ENCODE data around the gene PTPRN2.

Gene PTPRN2

GRCh38 chr7:157644946-157645345, 942.7 kb downstream of the PTPRN2 start:
- no peaks in the 10 kb centered on the region for H3K36me3 ChIP-seq (ENCODE audit: control insufficient read depth, insufficient read depth, low read length)
- peaks cover 25% of the 10 kb centered on the region for H3K9me3 ChIP-seq (ENCODE audit: control insufficient read depth, insufficient read depth, low read depth, low read length)
- no peak overlapping the region for H3K9ac ChIP-seq (ENCODE audit: low read length)
- H3K4me3 ChIP-seq (ENCODE audit: low read depth, low read length), result no peak overlapping the region
- H3K4me1 ChIP-seq (ENCODE audit: control insufficient read depth, insufficient read depth, low read length), result no peaks in the 10 kb centered on the region
- no peak overlapping the region for H3K27ac ChIP-seq (ENCODE audit: low read depth, low read length)
- H3K27me3 ChIP-seq (ENCODE audit: control insufficient read depth, insufficient read depth, low read length), result no peaks in the 10 kb centered on the region; the same call in 1 of the 2 replicates

- peaks cover 2% of the 10 kb centered on the region; the same call in 1 of the 2 replicates for H3K27me3 ChIP-seq (ENCODE audit: control insufficient read depth, insufficient read depth, low read length)
- H3K4me3 ChIP-seq (ENCODE audit: low read depth, low read length), result no peak overlapping the region
- no peaks in the 10 kb centered on the region for H3K36me3 ChIP-seq (ENCODE audit: control insufficient read depth, insufficient read depth, low read length)
- no peak overlapping the region for H3K9ac ChIP-seq (ENCODE audit: low read length)
- peaks cover 32% of the 10 kb centered on the region for H3K9me3 ChIP-seq (ENCODE audit: control insufficient read depth, insufficient read depth, low read depth, low read length)
- no peak overlapping the region for H3K27ac ChIP-seq (ENCODE audit: low read depth, low read length)
- no peaks in the 10 kb centered on the region for H3K4me1 ChIP-seq (ENCODE audit: control insufficient read depth, insufficient read depth, low read length)
Measured at GRCh38 chr7:157643525-157643970, 944.1 kb downstream of the PTPRN2 start.

- H3K9ac ChIP-seq (ENCODE audit: low read length), result no peak overlapping the region
- no peak overlapping the region for H3K4me3 ChIP-seq (ENCODE audit: low read depth, low read length)
- no peaks in the 10 kb centered on the region for H3K4me1 ChIP-seq (ENCODE audit: control insufficient read depth, insufficient read depth, low read length)
- no peaks in the 10 kb centered on the region for H3K36me3 ChIP-seq (ENCODE audit: control insufficient read depth, insufficient read depth, low read length)
- H3K27me3 ChIP-seq (ENCODE audit: control insufficient read depth, insufficient read depth, low read length), result peaks cover 16% of the 10 kb centered on the region; the same call in 1 of the 2 replicates
- peaks cover 32% of the 10 kb centered on the region for H3K9me3 ChIP-seq (ENCODE audit: control insufficient read depth, insufficient read depth, low read depth, low read length)
- no peak overlapping the region for H3K27ac ChIP-seq (ENCODE audit: low read depth, low read length)
Measured at GRCh38 chr7:157641866-157642265, 945.8 kb downstream of the PTPRN2 start.

- Histone ChIP-seq H3K36me3 (ENCODE audit: control insufficient read depth, insufficient read depth, low read length) (no peaks in the 10 kb centered on the region), H3K27ac (ENCODE audit: low read depth, low read length) (no peak overlapping the region), H3K9ac (ENCODE audit: low read length) (no peak overlapping the region), H3K9me3 (ENCODE audit: control insufficient read depth, insufficient read depth, low read depth, low read length) (peaks cover 28% of the 10 kb centered on the region), H3K4me3 (ENCODE audit: low read depth, low read length) (no peak overlapping the region), H3K4me1 (ENCODE audit: control insufficient read depth, insufficient read depth, low read length) (no peaks in the 10 kb centered on the region), H3K27me3 (ENCODE audit: control insufficient read depth, insufficient read depth, low read length) (peaks cover 25% of the 10 kb centered on the region; the same call in 1 of the 2 replicates)
Measured at GRCh38 chr7:157640144-157640543, 947.5 kb downstream of the PTPRN2 start.

- Histone ChIP-seq H3K27ac (ENCODE audit: low read depth, low read length) (no peak overlapping the region), H3K36me3 (ENCODE audit: control insufficient read depth, insufficient read depth, low read length) (no peaks in the 10 kb centered on the region), H3K4me3 (ENCODE audit: low read depth, low read length) (no peak overlapping the region), H3K4me1 (ENCODE audit: control insufficient read depth, insufficient read depth, low read length) (no peaks in the 10 kb centered on the region), H3K9ac (ENCODE audit: low read length) (no peak overlapping the region), H3K27me3 (ENCODE audit: control insufficient read depth, insufficient read depth, low read length) (peaks cover 40% of the 10 kb centered on the region; the same call in 1 of the 2 replicates), H3K9me3 (ENCODE audit: control insufficient read depth, insufficient read depth, low read depth, low read length) (peaks cover 24% of the 10 kb centered on the region)
Measured at GRCh38 chr7:157638563-157638962, 949.1 kb downstream of the PTPRN2 start.

GRCh38 chr7:157637216-157637949, 950.2 kb downstream of the PTPRN2 start:
- H3K9ac ChIP-seq (ENCODE audit: low read length), result no peak overlapping the region
- no peak overlapping the region for H3K4me3 ChIP-seq (ENCODE audit: low read depth, low read length)
- H3K36me3 ChIP-seq (ENCODE audit: control insufficient read depth, insufficient read depth, low read length), result no peaks in the 10 kb centered on the region
- no peak overlapping the region for H3K27ac ChIP-seq (ENCODE audit: low read depth, low read length)
- peaks cover 24% of the 10 kb centered on the region for H3K9me3 ChIP-seq (ENCODE audit: control insufficient read depth, insufficient read depth, low read depth, low read length)
- H3K27me3 ChIP-seq (ENCODE audit: control insufficient read depth, insufficient read depth, low read length), result peaks cover 46% of the 10 kb centered on the region; the same call in 1 of the 2 replicates
- H3K4me1 ChIP-seq (ENCODE audit: control insufficient read depth, insufficient read depth, low read length), result no peaks in the 10 kb centered on the region

- H3K27me3 ChIP-seq (ENCODE audit: control insufficient read depth, insufficient read depth, low read length), result peaks cover 54% of the 10 kb centered on the region
- H3K9me3 ChIP-seq (ENCODE audit: control insufficient read depth, insufficient read depth, low read depth, low read length), result peaks cover 13% of the 10 kb centered on the region
- H3K36me3 ChIP-seq (ENCODE audit: control insufficient read depth, insufficient read depth, low read length), result no peaks in the 10 kb centered on the region
- H3K27ac ChIP-seq (ENCODE audit: low read depth, low read length), result no peak overlapping the region
- H3K9ac ChIP-seq (ENCODE audit: low read length), result no peak overlapping the region
- H3K4me3 ChIP-seq (ENCODE audit: low read depth, low read length), result no peak overlapping the region
- H3K4me1 ChIP-seq (ENCODE audit: control insufficient read depth, insufficient read depth, low read length), result no peaks in the 10 kb centered on the region
Measured at GRCh38 chr7:157635669-157636068, 952.0 kb downstream of the PTPRN2 start.

- H3K36me3 ChIP-seq (ENCODE audit: control insufficient read depth, insufficient read depth, low read length), result no peaks in the 10 kb centered on the region
- H3K9ac ChIP-seq (ENCODE audit: low read length), result no peak overlapping the region
- H3K4me3 ChIP-seq (ENCODE audit: low read depth, low read length), result no peak overlapping the region
- H3K27me3 ChIP-seq (ENCODE audit: control insufficient read depth, insufficient read depth, low read length), result peaks cover 59% of the 10 kb centered on the region
- H3K27ac ChIP-seq (ENCODE audit: low read depth, low read length), result no peak overlapping the region
- no peaks in the 10 kb centered on the region for H3K4me1 ChIP-seq (ENCODE audit: control insufficient read depth, insufficient read depth, low read length)
- peaks cover 9% of the 10 kb centered on the region for H3K9me3 ChIP-seq (ENCODE audit: control insufficient read depth, insufficient read depth, low read depth, low read length)
Measured at GRCh38 chr7:157635148-157635500, 952.5 kb downstream of the PTPRN2 start.

GRCh38 chr7:157634401-157635147, 953.0 kb downstream of the PTPRN2 start:
- H3K9me3 ChIP-seq (ENCODE audit: control insufficient read depth, insufficient read depth, low read depth, low read length), result peaks cover 4% of the 10 kb centered on the region; the same call in 1 of the 2 replicates
- H3K27ac ChIP-seq (ENCODE audit: low read depth, low read length), result no peak overlapping the region
- H3K36me3 ChIP-seq (ENCODE audit: control insufficient read depth, insufficient read depth, low read length), result no peaks in the 10 kb centered on the region
- no peaks in the 10 kb centered on the region for H3K4me1 ChIP-seq (ENCODE audit: control insufficient read depth, insufficient read depth, low read length)
- no peak overlapping the region for H3K4me3 ChIP-seq (ENCODE audit: low read depth, low read length)
- no peak overlapping the region for H3K9ac ChIP-seq (ENCODE audit: low read length)
- H3K27me3 ChIP-seq (ENCODE audit: control insufficient read depth, insufficient read depth, low read length), result peaks cover 63% of the 10 kb centered on the region

GRCh38 chr7:157633465-157634185, 954.0 kb downstream of the PTPRN2 start:
- Histone ChIP-seq H3K36me3 (ENCODE audit: control insufficient read depth, insufficient read depth, low read length) (no peaks in the 10 kb centered on the region), H3K4me1 (ENCODE audit: control insufficient read depth, insufficient read depth, low read length) (no peaks in the 10 kb centered on the region), H3K9ac (ENCODE audit: low read length) (no peak overlapping the region), H3K9me3 (ENCODE audit: control insufficient read depth, insufficient read depth, low read depth, low read length) (peaks cover under 1% of the 10 kb centered on the region; the same call in 1 of the 2 replicates), H3K4me3 (ENCODE audit: low read depth, low read length) (no peak overlapping the region), H3K27me3 (ENCODE audit: control insufficient read depth, insufficient read depth, low read length) (peaks cover 69% of the 10 kb centered on the region), H3K27ac (ENCODE audit: low read depth, low read length) (no peak overlapping the region)
